Neural progenitor cell (in vitro differentiated cells): ENCODE data around the gene SCN3A.

Experiments used
- EZH2 ChIP-seq: fragments of 200-600 bp; sonication (generic); IDR thresholded peaks from 2 replicates; pipeline ENCODE4 v1.6.1; 2017; ENCODE audit warnings: antibody characterized with exemption, mild to moderate bottlenecking, moderate library complexity
- EZH2phosphoT487 ChIP-seq: fragments of 200-600 bp; sonication (generic); IDR thresholded peaks from 2 replicates; pipeline ENCODE4 v1.6.1; 2017; ENCODE audit warnings: antibody characterized with exemption

DNA sequence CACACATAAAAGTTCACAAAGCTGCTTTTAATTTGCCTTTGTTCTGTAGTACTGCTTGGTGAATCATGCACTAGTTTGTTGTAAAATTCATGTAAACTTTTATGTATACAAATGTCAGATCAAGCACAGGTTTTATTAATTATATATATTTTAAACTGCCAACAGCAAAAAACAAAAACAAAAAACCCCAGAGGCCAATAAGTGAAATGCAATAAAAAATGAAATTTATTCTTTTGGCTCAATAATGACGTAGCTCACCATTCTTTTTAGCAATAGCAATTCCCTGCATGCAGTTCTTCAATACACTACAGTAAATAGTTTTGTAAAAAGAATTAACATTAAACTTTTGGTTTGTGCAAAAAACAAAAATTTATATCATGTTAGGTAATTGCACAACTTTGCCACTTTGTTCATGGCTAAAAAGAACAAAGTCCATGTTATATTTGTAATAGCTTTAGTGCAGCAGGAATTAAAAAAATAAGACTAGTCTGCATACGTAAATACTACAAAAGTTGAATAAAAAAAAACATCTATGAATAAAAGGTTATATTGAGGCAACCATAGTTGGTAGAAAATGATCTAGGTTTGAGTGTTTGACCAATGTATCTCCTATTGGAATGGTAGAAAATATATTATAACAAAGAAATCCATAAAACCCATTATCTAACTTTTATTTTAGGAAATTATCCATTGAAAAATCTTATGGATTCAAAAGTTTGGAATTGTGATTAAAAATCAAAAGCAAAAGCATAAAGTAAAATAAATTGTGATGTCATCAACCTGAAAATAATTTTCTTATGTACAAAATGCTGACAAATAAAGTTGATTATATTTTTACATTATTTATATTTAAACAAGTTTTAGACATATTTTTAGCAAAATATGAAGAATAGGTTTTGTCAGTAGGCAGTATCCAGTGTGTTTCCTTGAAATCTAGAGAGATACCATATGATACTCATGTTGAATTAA lies 115.6 kb downstream of the SCN3A start:
- TF ChIP-seq EZH2phosphoT487 (no peak), EZH2 (no peak)
